IMR-90 (cell line): ENCODE data around the gene INHBC.

Source experiments
- BHLHE40 ChIP-seq: fragments of 150-350 bp; IDR thresholded peaks from 2 replicates; pipeline ENCODE4 v1.6.1; 2016; ENCODE audit warnings: mild to moderate bottlenecking, low read depth, low read length
- POLR2A ChIP-seq: IDR thresholded peaks from 2 replicates; pipeline ENCODE4 v1.6.1; 2012; ENCODE audit warnings: mild to moderate bottlenecking, low read depth, low read length
- TF ChIP-seq, protein P1 (sequence below): conservative IDR thresholded peaks from 2 replicates; pipeline ENCODE4 v1.5.1; 2012; ENCODE audit warnings: mild to moderate bottlenecking, low read depth, low read length, improper control_type of control experiment

DNA sequence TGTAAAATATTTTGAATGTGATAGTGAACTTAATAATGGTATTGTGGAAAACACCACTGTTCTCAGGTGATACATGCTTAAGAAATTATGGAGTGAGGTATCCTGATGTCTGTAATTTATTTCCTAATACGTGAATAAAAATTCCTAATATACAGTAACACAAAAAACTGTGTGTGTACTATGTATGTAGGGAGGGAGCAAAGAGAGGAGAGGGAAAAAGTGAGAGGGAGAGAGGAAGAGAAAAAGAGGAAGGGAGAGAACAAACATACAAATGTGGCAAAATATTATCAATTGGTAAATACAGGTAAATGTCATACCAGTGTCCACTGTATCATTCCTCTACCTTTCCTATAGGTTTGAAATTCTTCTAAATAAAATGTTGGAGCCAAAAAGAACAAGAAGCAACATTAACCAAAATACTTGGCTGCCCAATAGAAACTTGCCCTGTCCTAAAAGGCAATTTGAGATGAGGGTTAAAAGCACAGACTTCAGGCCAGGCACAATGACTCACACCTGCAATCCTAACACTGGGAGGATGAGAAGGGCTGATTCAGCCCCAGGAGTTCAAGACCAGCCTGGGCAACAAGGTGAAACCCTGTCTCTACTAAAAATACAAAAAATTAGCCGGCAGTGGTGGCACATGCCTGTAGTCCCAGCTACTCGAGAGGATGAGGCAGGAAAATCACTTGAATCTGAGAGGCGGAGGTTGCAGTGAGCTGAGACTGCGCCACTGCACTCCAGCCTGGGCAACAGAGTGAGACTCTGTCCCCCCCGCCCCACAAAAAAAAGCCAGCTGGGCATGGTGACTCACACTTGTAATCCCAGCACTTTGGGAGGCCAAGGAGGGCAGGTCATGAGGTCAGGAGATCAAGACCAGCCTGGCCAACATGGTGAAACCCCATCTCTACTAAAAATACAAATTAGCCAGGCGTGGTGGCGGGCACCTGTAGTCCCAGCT is 18.3 kb upstream of the INHBC start:
- TF ChIP-seq BHLHE40 (no peak), POLR2A (no peak)
- TF ChIP-seq, protein P1, sequence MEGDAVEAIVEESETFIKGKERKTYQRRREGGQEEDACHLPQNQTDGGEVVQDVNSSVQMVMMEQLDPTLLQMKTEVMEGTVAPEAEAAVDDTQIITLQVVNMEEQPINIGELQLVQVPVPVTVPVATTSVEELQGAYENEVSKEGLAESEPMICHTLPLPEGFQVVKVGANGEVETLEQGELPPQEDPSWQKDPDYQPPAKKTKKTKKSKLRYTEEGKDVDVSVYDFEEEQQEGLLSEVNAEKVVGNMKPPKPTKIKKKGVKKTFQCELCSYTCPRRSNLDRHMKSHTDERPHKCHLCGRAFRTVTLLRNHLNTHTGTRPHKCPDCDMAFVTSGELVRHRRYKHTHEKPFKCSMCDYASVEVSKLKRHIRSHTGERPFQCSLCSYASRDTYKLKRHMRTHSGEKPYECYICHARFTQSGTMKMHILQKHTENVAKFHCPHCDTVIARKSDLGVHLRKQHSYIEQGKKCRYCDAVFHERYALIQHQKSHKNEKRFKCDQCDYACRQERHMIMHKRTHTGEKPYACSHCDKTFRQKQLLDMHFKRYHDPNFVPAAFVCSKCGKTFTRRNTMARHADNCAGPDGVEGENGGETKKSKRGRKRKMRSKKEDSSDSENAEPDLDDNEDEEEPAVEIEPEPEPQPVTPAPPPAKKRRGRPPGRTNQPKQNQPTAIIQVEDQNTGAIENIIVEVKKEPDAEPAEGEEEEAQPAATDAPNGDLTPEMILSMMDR = no peak
